Measurements from ENCODE around the gene FOXC1. TPM values are rescaled to one million over a fixed set of nuclear protein-coding genes. Genes with fewer than 3 reads are reported as not detected.

The FOXC1 gene
- total and polyA plus RNA-seq, 2 experiments from 2014 or later: 0.60 to 1.1 TPM

DNA sequence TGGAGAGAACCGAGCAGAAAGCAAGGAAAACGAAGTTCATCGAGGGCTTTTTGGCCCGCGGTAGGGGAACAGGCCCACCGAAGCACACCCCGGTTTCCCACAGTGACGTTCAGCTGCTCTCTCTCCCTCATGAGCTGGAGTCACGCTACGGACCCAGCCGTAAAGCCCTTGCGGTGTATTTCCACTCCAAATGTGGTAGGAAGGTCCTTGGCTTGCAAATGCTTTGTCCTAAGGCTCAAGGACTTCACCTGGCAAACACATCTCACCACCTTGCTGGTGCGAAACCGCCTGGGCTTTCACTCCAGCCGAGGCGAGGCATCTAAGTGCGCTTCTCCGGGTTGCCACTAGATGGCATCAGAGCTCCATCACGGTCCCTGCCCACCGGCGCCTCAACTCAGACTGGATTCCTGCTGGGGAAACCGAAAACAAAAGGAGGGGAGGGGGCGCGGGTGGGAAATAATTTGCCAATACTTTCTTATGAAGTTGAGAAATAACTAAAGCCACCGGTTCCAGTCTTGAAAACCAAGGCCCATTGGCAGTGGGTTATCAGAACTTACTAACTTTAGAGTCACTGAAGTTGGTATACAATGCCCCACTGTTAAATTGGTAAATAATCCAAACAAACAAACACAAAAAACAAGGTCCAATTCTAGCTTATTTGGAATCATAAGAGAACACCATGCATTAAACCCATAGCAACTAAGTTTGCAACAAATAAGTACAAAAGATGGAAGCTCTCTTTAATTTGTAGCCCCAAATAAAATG is 13.4 kb upstream of the FOXC1 start:
- Histone ChIP-seq H3K27ac (no peak overlapping the region), H4K20me1 (ENCODE audit: insufficient read depth, poor library complexity, severe bottlenecking) (no peaks in the 10 kb centered on the region), H3K4me2 (peak overlapping the region; percentile 65), H3K79me2 (no peaks in the 10 kb centered on the region), H3K9me3 (ENCODE audit: low read depth) (no peaks in the 10 kb centered on the region), H3K27me3 (peaks cover 23% of the 10 kb centered on the region), H3K4me3 (no peak overlapping the region), H2AFZ (no peak overlapping the region), H3K4me1 (ENCODE audit: insufficient read depth) (no peaks in the 10 kb centered on the region), H3K36me3 (replicated peaks; ENCODE audit: insufficient read depth, low read depth) (no peaks in the 10 kb centered on the region), H3K9me2 (replicated peaks; ENCODE audit: insufficient read depth) (no peaks in the 10 kb centered on the region)
- TF ChIP-seq, protein P1, sequence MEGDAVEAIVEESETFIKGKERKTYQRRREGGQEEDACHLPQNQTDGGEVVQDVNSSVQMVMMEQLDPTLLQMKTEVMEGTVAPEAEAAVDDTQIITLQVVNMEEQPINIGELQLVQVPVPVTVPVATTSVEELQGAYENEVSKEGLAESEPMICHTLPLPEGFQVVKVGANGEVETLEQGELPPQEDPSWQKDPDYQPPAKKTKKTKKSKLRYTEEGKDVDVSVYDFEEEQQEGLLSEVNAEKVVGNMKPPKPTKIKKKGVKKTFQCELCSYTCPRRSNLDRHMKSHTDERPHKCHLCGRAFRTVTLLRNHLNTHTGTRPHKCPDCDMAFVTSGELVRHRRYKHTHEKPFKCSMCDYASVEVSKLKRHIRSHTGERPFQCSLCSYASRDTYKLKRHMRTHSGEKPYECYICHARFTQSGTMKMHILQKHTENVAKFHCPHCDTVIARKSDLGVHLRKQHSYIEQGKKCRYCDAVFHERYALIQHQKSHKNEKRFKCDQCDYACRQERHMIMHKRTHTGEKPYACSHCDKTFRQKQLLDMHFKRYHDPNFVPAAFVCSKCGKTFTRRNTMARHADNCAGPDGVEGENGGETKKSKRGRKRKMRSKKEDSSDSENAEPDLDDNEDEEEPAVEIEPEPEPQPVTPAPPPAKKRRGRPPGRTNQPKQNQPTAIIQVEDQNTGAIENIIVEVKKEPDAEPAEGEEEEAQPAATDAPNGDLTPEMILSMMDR (IDR thresholded peaks at IDR 0.05; ENCODE audit: poor library complexity): peak; percentile 92
- TF ChIP-seq EZH2 (IDR thresholded peaks at IDR 0.05; ENCODE audit: borderline replicate concordance): no peak
- 29% methylated on average over 25 of the region's 25 CpGs for WGBS (ENCODE audit: low lambda C conversion rate, missing lambda C conversion rate)
- DNase-seq (ENCODE audit: low spot score): peak; percentile 80

DNA sequence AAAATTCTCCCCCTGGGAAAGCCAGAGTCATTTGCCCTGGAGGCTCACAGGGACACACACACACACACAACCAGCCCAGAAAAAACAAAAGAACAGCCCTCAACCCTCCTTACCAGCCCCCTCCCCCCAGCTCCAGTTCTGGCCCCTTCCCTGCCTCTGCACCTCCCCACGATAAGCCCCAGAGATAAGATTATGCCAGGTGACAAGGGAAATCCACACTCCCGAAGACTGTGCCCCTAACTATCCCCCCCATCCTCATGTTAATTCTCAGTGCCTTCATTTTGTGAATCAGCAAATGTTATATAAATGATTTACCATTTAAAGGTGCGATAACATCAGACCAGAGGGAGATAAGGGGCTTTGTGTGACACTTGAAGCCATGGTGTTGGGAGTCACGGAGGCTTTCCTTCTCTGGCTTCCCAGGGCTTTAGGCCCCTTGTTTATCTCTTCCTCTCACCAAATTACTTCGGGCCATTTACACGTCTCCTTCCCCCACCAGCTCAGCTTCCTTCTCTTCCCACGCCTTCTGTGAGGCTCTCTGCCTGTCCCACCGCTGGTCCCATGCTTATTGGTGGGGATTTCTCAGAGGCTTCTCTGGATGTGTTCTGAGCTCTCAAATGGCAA is 12.5 kb upstream of the FOXC1 start:
- H3K4me2 ChIP-seq: peak overlapping the region; percentile 65
- no peaks in the 10 kb centered on the region for H3K9me2 ChIP-seq (replicated peaks; ENCODE audit: insufficient read depth)
- H3K4me3 ChIP-seq: no peak overlapping the region
- no peak overlapping the region for H3K27ac ChIP-seq
- no peak overlapping the region for H2AFZ ChIP-seq
- H3K79me2 ChIP-seq: no peaks in the 10 kb centered on the region
- H3K9me3 ChIP-seq (ENCODE audit: low read depth): no peaks in the 10 kb centered on the region
- TF ChIP-seq, protein P1 (IDR thresholded peaks at IDR 0.05; ENCODE audit: poor library complexity): no peak
- TF ChIP-seq EZH2 (IDR thresholded peaks at IDR 0.05; ENCODE audit: borderline replicate concordance): no peak
- no peak for TF ChIP-seq EZH2phosphoT487 (IDR thresholded peaks at IDR 0.05; ENCODE audit: low read depth, severe bottlenecking, unreplicated experiment)
- no peaks in the 10 kb centered on the region for H3K4me1 ChIP-seq (ENCODE audit: insufficient read depth)
- H4K20me1 ChIP-seq (ENCODE audit: insufficient read depth, poor library complexity, severe bottlenecking): no peaks in the 10 kb centered on the region
- WGBS (ENCODE audit: low lambda C conversion rate, missing lambda C conversion rate): 20% methylated on average over 8 of the region's 8 CpGs
- no peak for DNase-seq (ENCODE audit: low spot score)
- no peaks in the 10 kb centered on the region for H3K36me3 ChIP-seq (replicated peaks; ENCODE audit: insufficient read depth, low read depth)
- peaks cover 27% of the 10 kb centered on the region for H3K27me3 ChIP-seq

DNA sequence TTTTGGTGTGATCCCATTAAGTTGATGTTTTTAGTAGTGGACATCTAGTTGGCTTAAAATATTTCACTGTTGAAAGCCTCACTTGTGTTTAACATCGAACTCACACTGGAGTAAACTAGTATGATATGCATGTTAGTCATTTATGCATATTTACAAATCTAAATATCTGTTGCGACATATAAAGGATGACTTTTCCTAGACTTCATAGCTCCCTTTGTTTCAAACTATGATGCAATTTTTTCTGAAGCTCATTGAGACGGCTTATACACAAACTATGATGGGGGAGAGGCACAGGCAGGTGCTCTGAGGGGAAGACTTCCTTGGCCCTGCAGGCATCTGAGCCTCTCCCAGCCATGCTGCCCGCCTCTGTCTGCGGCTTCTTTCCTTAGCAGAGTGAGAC is 11.8 kb upstream of the FOXC1 start:
- WGBS (ENCODE audit: low lambda C conversion rate, missing lambda C conversion rate): 85% methylated on average over 5 of the region's 5 CpGs
- no peaks in the 10 kb centered on the region for H3K9me3 ChIP-seq (ENCODE audit: low read depth)
- no peak overlapping the region for H3K27ac ChIP-seq
- no peak overlapping the region for H2AFZ ChIP-seq
- H3K4me3 ChIP-seq: no peak overlapping the region
- TF ChIP-seq EZH2 (IDR thresholded peaks at IDR 0.05; ENCODE audit: borderline replicate concordance) (no peak), EZH2phosphoT487 (IDR thresholded peaks at IDR 0.05; ENCODE audit: low read depth, severe bottlenecking, unreplicated experiment) (no peak)
- TF ChIP-seq, protein P1 (IDR thresholded peaks at IDR 0.05; ENCODE audit: poor library complexity): no peak
- H3K36me3 ChIP-seq (replicated peaks; ENCODE audit: insufficient read depth, low read depth): no peaks in the 10 kb centered on the region
- no peaks in the 10 kb centered on the region for H3K9me2 ChIP-seq (replicated peaks; ENCODE audit: insufficient read depth)
- no peak for DNase-seq (ENCODE audit: low spot score)
- no peaks in the 10 kb centered on the region for H3K4me1 ChIP-seq (ENCODE audit: insufficient read depth)
- no peaks in the 10 kb centered on the region for H4K20me1 ChIP-seq (ENCODE audit: insufficient read depth, poor library complexity, severe bottlenecking)
- H3K27me3 ChIP-seq: peaks cover 34% of the 10 kb centered on the region
- H3K4me2 ChIP-seq: no peak overlapping the region
- H3K79me2 ChIP-seq: no peaks in the 10 kb centered on the region

Measured in hepatocyte (in vitro differentiated cells).